SK-N-SH (cell line): Measurements from ENCODE around the gene CD101. TPM values are rescaled to one million over a fixed set of nuclear protein-coding genes. Genes with fewer than 3 reads are reported as not detected.

Experiments
- CTCF ChIA-PET: fragments of 300-600, 350-600 bp; formaldehyde crosslinking; extraction: SDS; loops from one replicate; lab custom pipeline; 2021; lab: Yijun Ruan, JAX
- POLR2A ChIA-PET: fragments of 350-600 bp; sonication (Branson Sonifier 250); formaldehyde crosslinking; extraction: SDS; loops from one replicate; lab custom pipeline; 2020; ENCODE audit warnings: antibody characterized with exemption, inconsistent platforms; lab: Yijun Ruan, JAX
- DNase-seq: peaks from one replicate; pipeline ENCODE4 v3.0.0; 2012
- H2AFZ ChIP-seq: fragments of 200-600 bp; sonication (generic); 2 replicates; pipeline ENCODE4 v1.8.1; 2016; ENCODE audit warnings: antibody characterized with exemption, mild to moderate bottlenecking, low read depth
- H3F3A ChIP-seq: fragments of 200-600 bp; sonication (generic); replicated peaks from 2 replicates; pipeline ENCODE3; 2016; ENCODE audit warnings: antibody characterized with exemption, mild to moderate bottlenecking; ENCODE audit not compliant: insufficient read depth
- H3K27ac ChIP-seq, 2 experiments: fragments of 200-500 bp in 1 of 2; fragments of 200-600 bp in 1 of 2; sonication (Bioruptor generic) in 1 of 2; sonication (generic), shearing (Covaris generic) in 1 of 2; 2 replicates each; pipeline versions ENCODE4 v1.5.1 to v1.6.1; 2014 to 2016; ENCODE audit warnings: low read depth in 2 of 2, inconsistent platforms in 1 of 2, low read length in 1 of 2, mild to moderate bottlenecking in 1 of 2, mixed read lengths in 1 of 2
- H3K27me3 ChIP-seq: fragments of 200-600 bp; sonication (generic), shearing (Covaris generic); 2 replicates; pipeline ENCODE4 v1.6.1; 2016; ENCODE audit warnings: mixed run types; ENCODE audit not compliant: insufficient read depth
- H3K36me3 ChIP-seq, 2 experiments: fragments of 200-500 bp in 1 of 2; fragments of 200-600 bp in 1 of 2; sonication (Bioruptor generic) in 1 of 2; sonication (generic) in 1 of 2; replicated peaks in 1 of 2; 2 replicates each; pipeline versions ENCODE3 to v1.5.1; 2014 to 2016; ENCODE audit warnings: low read length in 1 of 2, mild to moderate bottlenecking in 1 of 2; ENCODE audit not compliant: insufficient read depth in 2 of 2, control insufficient read depth in 1 of 2
- H3K4me1 ChIP-seq, 2 experiments: fragments of 200-500 bp in 1 of 2; fragments of 200-600 bp in 1 of 2; sonication (Bioruptor generic) in 1 of 2; sonication (generic), shearing (Covaris generic) in 1 of 2; 2 replicates each; pipeline versions ENCODE4 v1.5.1 to v1.6.1; 2014 to 2016; ENCODE audit warnings: low read depth in 1 of 2, low read length in 1 of 2, mixed run types in 1 of 2; ENCODE audit not compliant: insufficient read depth in 2 of 2, control insufficient read depth in 1 of 2
- H3K4me2 ChIP-seq: fragments of 200-600 bp; sonication (generic), shearing (Covaris generic); 2 replicates; pipeline ENCODE4 v1.6.1; 2017; ENCODE audit warnings: mixed run types
- H3K4me3 ChIP-seq, 2 experiments: fragments of 200-500 bp in 1 of 2; fragments of 200-600 bp in 1 of 2; sonication (Bioruptor generic) in 1 of 2; sonication (generic), shearing (Covaris generic) in 1 of 2; 2 replicates each; pipeline versions ENCODE4 v1.5.1 to v1.8.1; 2014 to 2016; ENCODE audit warnings: low read depth in 2 of 2, inconsistent platforms in 1 of 2, low read length in 1 of 2, mild to moderate bottlenecking in 1 of 2, mixed read lengths in 1 of 2, moderate library complexity in 1 of 2
- H3K79me2 ChIP-seq: fragments of 200-600 bp; sonication (generic); 2 replicates; pipeline ENCODE4 v1.8.1; 2017; ENCODE audit warnings: mild to moderate bottlenecking; ENCODE audit not compliant: insufficient read depth
- H3K9ac ChIP-seq: fragments of 200-600 bp; sonication (generic); 2 replicates; pipeline ENCODE4 v1.6.1; 2017; ENCODE audit warnings: mixed run types
- H3K9me2 ChIP-seq: fragments of 200-600 bp; sonication (generic); 2 replicates; pipeline ENCODE4 v1.6.1; 2017; ENCODE audit warnings: mixed run types
- H3K9me3 ChIP-seq: fragments of 200-600 bp; sonication (generic); 2 replicates; pipeline ENCODE4 v1.6.1; 2017; ENCODE audit warnings: mixed run types, mild to moderate bottlenecking, moderate library complexity
- H4K20me1 ChIP-seq: fragments of 200-600 bp; sonication (generic); 2 replicates; pipeline ENCODE4 v1.6.1; 2017; ENCODE audit warnings: mild to moderate bottlenecking, mixed run types; ENCODE audit not compliant: insufficient read depth
- CHD2 ChIP-seq: fragments of 150-350 bp; IDR thresholded peaks from 2 replicates; pipeline ENCODE4 v1.6.1; 2018; ENCODE audit warnings: low read length; ENCODE audit not compliant: partially characterized antibody
- CTCF ChIP-seq: fragments of 200-600 bp; sonication (generic); IDR thresholded peaks from 2 replicates; pipeline ENCODE4 v1.6.1; 2017; ENCODE audit warnings: antibody characterized with exemption, mild to moderate bottlenecking, moderate library complexity
- ELF1 ChIP-seq: IDR thresholded peaks from 2 replicates; pipeline ENCODE4 v1.4.0; 2012
- EP300 ChIP-seq, 2 experiments: IDR thresholded peaks; 2 replicates each; pipeline versions ENCODE4 v1.4.0 to v1.6.1; 2012; ENCODE audit warnings: borderline replicate concordance in 1 of 2, low read depth in 1 of 2, low read length in 1 of 2
- EZH2phosphoT487 ChIP-seq: fragments of 200-600 bp; sonication (generic); IDR thresholded peaks from 2 replicates; pipeline ENCODE4 v1.6.1; 2017; ENCODE audit warnings: low read depth, mixed run types, mild to moderate bottlenecking, antibody characterized with exemption, moderate library complexity, borderline replicate concordance
- FOXM1 ChIP-seq: IDR thresholded peaks from 2 replicates; pipeline ENCODE4 v1.4.0; 2012; ENCODE audit warnings: low read depth, mild to moderate bottlenecking
- GATA2 ChIP-seq: sonication (generic); formaldehyde crosslinking; IDR thresholded peaks from 2 replicates; pipeline ENCODE4 v1.5.0; 2020; ENCODE audit warnings: mild to moderate bottlenecking, missing genetic modification reagents
- JUND ChIP-seq: IDR thresholded peaks from 2 replicates; pipeline ENCODE4 v1.4.0; 2012
- MXI1 ChIP-seq: IDR thresholded peaks from 2 replicates; pipeline ENCODE4 v1.6.1; 2012; ENCODE audit warnings: mild to moderate bottlenecking, low read depth, low read length, improper control_type of control experiment
- NFIC ChIP-seq: IDR thresholded peaks from 2 replicates; pipeline ENCODE4 v1.4.0; 2012; ENCODE audit warnings: borderline replicate concordance
- POLR2AphosphoS5 ChIP-seq: IDR thresholded peaks from 2 replicates; pipeline ENCODE4 v1.6.1; 2012; ENCODE audit warnings: low read depth, low read length
- RCOR1 ChIP-seq: fragments of 150-350 bp; IDR thresholded peaks from 2 replicates; pipeline ENCODE4 v1.6.1; 2017; ENCODE audit warnings: antibody characterized with exemption, low read length
- REST ChIP-seq: IDR thresholded peaks from 2 replicates; pipeline ENCODE4 v1.6.1; 2012; ENCODE audit warnings: mild to moderate bottlenecking, low read depth, low read length, moderate library complexity
- TCF12 ChIP-seq: IDR thresholded peaks from 2 replicates; pipeline ENCODE4 v1.4.0; 2012
- USF1 ChIP-seq: IDR thresholded peaks from 2 replicates; pipeline ENCODE4 v1.4.0; 2012; ENCODE audit warnings: low read depth, borderline replicate concordance
- USF2 ChIP-seq: fragments of 150-350 bp; IDR thresholded peaks from 2 replicates; pipeline ENCODE4 v1.6.1; 2017; ENCODE audit warnings: antibody characterized with exemption, low read length, low read depth, borderline replicate concordance
- YY1 ChIP-seq: IDR thresholded peaks from 2 replicates; pipeline ENCODE4 v1.4.0; 2012; ENCODE audit warnings: low read depth, mild to moderate bottlenecking
- WGBS: methylation state at CpG from one replicate; pipeline ENCODE4 v1.1.6; 2017; ENCODE audit warnings: low lambda C conversion rate; 5-methylcytosine and 5-hydroxymethylcytosine counted together
- polyA plus RNA-seq, 3 experiments: library from polyadenylated mRNA; depleted of rRNA; stranded (reverse); fragments of >200 nt; gene quantifications; 2 replicates each; pipeline ENCODE4 v1.2.3, GENCODE V29; 2012

The CD101 gene
- polyA plus RNA-seq, 1 of the 3 experiments (the other 2 are of a cell fraction), result 0.16 TPM

GRCh38 chr1:117036018-117036461 is 34.5 kb downstream of the CD101 start:
- H3K9ac ChIP-seq, result no peak overlapping the region
- H2AFZ ChIP-seq, result no peak overlapping the region
- H3K4me3 ChIP-seq, result no peak overlapping the region
- peaks cover 0 to 30% of the 10 kb centered on the region in 2 experiments; a peak in 2 of 4 replicates for H3K4me1 ChIP-seq
- no peaks in the 10 kb centered on the region for H3K9me3 ChIP-seq
- H3K27me3 ChIP-seq, result no peaks in the 10 kb centered on the region
- POLR2A ChIA-PET, result no interaction called here
- H4K20me1 ChIP-seq, result no peaks in the 10 kb centered on the region
- no peaks in the 10 kb centered on the region for H3K79me2 ChIP-seq
- no peaks in the 10 kb centered on the region for H3K36me3 ChIP-seq
- 75% methylated on average over 6 of the region's 6 CpGs for WGBS
- TF ChIP-seq NFIC, result no peak
- TF ChIP-seq CTCF, result no peak
- no peak for TF ChIP-seq POLR2AphosphoS5
- no peak for TF ChIP-seq REST
- H3F3A ChIP-seq, result no peaks in the 10 kb centered on the region
- CTCF ChIA-PET, result interaction anchor here (1.3 kb wide), 1 partner anchor 459 kb away, joined by 3 read pairs; no protein-coding TSS in a partner anchor
- no peak overlapping the region for H3K4me2 ChIP-seq
- no peak for DNase-seq
- H3K9me2 ChIP-seq, result no peaks in the 10 kb centered on the region
- H3K27ac ChIP-seq, result peak overlapping the region in 1 of 2 experiments; percentile 85; a peak in 1 of 4 replicates

GRCh38 chr1:117037802-117038201 is 36.2 kb downstream of the CD101 start:
- Histone ChIP-seq H3K4me3 (no peak overlapping the region), H3K9me3 (no peaks in the 10 kb centered on the region), H3K79me2 (no peaks in the 10 kb centered on the region), H2AFZ (no peak overlapping the region), H3F3A (no peaks in the 10 kb centered on the region), H3K27ac (peak overlapping the region in 1 of 2 experiments; percentile 85; a peak in 1 of 4 replicates)
- peak; percentile 55 for DNase-seq
- TF ChIP-seq CHD2, result peak; percentile 73
- peak in 1 of 2 experiments; percentile 92; a peak in 2 of 4 replicates for TF ChIP-seq EP300 (IDR thresholded peaks at IDR 0.05; ENCODE audit: borderline replicate concordance in 1 of 2, low read depth in 1 of 2, low read length in 1 of 2)
- no peak for TF ChIP-seq FOXM1
- no peak for TF ChIP-seq USF1
- peak; percentile 61; the same call in 1 of the 2 replicates for TF ChIP-seq RCOR1
- no peak for TF ChIP-seq USF2
- no peak for TF ChIP-seq EZH2phosphoT487
- TF ChIP-seq MXI1, result peak; percentile 9; the same call in 1 of the 2 replicates
- no peak for TF ChIP-seq NFIC
- TF ChIP-seq ELF1, result no peak
- no peak for TF ChIP-seq CTCF
- TF ChIP-seq JUND, result no peak
- TF ChIP-seq TCF12, result peak; percentile 41
- no peak for TF ChIP-seq YY1
- TF ChIP-seq GATA2 (CRISPR knock-in tag), result peak; percentile 73
- TF ChIP-seq, all 33 proteins: peak for 6
- Histone ChIP-seq H3K4me2 (no peak overlapping the region), H3K9me2 (no peaks in the 10 kb centered on the region), H3K36me3 (no peaks in the 10 kb centered on the region), H3K4me1 (peaks cover 0 to 27% of the 10 kb centered on the region in 2 experiments; a peak in 2 of 4 replicates), H4K20me1 (no peaks in the 10 kb centered on the region), H3K27me3 (no peaks in the 10 kb centered on the region), H3K9ac (no peak overlapping the region)
- CTCF ChIA-PET, result interaction anchor here (0.6 to 1.7 kb wide), 4 partner anchors 20 to 300 kb away, joined by 3 to 7 read pairs (median 3); no protein-coding TSS in a partner anchor
- POLR2A ChIA-PET, result no interaction called here
- WGBS, result 12% methylated on average over 1 of the region's 1 CpG
